Glomerular visceral epithelial cell (primary cell): Measurements from ENCODE around the gene MOGAT1.
"Not testable (repeated sequence)": the region's sequence is repeated elsewhere in the genome, so short reads cannot be mapped to it uniquely, and the experiment has no call there.

Experiments
- DNase-seq: peaks from one replicate; pipeline ENCODE4 v3.0.0-alpha.2; 2016; ENCODE audit errors: extremely low spot score

MOGAT1 gene

DNA sequence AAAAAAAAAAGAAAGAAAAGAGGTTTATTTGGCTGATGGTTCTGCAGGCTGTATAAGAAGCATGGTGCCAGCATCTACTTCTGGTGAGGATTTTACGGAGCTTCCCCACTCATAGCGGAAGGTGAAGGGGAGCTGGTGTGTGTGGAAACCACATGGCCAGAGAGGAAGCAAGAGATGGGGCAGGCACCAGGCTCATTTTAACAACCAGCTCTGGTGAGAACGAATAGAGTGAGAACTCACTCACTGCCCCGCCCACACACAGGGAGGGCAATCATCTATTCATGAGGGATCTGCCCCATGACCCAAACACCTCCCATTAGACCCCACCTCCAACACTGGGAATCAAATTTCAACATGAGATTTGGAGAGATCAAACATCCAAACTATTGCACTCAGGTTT, 68.5 kb downstream of the MOGAT1 start:
- DNase-seq = no peak

DNA sequence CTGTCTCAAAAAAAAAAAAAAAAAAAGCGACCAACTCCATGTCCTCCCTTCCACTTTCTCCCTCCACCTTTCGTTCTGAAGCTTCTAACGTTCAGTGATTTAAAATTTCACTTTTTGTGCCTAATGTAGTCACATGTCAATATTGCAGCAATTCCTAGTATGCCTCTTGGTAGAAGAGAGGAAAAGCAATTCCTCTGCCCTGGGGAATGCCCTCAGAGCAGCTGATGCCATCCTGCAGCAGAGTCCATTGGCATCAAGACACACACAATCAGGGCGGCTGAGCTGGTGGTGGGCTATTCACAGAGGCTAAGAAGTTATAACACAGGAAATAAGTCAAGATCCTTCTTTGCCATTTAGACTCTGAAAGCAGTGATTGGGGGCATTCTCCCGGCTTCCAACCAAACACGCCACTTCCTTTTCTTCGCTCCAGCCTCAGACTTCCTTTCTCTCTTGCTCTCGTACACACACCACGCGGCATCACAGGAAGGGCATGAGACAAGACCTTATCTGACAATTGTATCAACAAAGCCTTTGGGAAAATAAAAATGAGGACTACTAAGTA, 71.9 kb downstream of the MOGAT1 start:
- DNase-seq = no peak

DNA sequence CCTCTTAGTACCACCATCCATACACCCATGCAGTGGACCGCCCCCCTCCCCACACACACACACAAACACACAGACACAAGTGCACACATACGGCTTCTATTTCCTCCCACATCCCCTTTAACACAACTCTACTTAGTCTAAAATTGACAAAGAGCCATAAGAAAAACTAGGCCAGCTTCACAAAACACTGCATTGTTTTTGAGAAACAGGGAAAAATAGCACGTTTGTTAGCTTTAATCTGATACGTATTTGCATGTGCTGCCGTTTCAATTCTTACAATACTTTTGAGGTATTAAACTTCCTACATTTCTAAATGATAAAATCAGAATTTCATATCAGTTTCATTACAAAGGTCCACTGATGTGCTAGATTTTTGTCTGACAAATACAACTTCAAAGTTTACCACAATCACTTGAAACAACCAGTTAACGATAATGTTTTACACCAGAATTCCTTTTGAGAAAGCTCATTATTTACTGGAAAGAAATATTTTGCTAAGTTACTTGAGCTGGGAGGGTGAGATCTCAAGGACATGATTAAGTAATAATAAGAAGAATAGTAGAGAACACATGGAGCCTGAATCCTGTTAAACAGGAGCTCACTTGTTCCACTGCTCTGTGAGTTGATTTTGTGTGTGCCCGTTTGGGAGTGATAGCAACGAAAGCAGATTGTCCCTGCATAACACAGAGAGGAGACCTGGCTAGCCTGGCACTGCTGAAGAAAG, 74.5 kb downstream of the MOGAT1 start:
- DNase-seq = no peak

DNA sequence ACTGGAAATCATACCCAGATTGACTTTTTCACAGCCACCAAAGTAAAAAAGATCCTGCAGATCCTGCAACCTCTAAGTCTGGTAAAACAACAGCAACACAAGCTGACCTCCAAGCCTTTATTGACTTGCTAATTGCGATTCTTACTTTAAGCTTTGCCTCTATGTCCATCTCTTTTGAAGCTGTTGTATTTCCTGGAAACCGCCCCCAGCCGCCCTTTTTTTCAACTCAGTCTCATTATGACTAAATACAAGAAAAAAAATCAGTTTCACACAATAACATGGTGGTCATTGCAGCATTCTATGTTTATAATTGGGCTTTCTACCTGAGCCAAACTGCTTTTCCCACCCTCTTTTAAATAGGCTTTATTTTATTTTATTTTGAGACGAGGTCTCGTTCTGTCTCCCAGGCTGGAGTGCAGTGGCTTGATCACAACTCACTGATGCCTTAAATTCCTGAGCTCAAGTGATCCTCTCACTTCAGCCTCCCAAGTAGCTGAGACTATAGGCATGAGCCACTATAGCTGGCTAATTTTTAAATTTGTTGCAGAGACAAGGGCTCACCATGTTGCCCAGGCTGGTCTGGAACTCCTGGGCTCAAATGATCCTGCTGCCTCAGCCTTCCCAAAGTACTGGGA, 76.2 kb downstream of the MOGAT1 start:
- DNase-seq = no peak

DNA sequence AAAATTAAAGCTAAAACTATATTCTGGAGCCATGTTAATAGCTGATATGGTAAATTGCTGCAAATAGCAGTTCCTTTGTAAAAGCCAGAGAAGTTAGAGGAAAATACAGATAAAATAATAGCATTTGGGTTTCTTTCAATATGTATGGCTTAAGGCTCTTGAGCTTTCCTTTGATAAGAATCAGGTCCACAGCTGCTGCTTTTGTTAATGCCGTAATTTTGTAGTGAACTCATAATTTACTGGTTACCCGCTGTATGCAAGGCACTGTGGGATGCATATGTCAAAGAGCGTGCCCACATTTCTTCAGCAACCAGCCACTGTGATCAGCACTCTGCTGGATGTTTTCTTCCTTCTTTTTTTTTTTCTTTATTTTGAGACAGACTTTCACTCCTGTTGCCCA, 79.1 kb downstream of the MOGAT1 start:
- DNase-seq = no peak

DNA sequence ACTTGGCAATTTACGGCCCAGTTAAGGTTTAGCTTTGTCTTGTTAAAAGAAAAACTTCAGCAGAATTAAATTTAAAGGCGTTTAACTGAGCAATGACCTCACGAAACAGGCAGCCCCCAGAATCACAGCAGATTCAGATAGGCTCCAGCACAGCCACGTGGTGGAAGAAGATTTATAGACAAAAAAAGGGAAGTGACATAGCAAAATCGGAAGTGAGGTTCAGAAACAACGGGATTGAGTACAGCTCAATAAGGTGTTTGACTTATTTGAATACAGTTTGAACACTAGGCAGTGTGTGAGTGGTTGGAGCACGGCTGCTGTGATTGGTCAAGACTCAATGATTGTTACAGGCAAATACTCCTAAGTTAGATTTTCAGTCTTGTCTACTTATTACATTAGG, 79.8 kb downstream of the MOGAT1 start:
- no peak for DNase-seq

DNA sequence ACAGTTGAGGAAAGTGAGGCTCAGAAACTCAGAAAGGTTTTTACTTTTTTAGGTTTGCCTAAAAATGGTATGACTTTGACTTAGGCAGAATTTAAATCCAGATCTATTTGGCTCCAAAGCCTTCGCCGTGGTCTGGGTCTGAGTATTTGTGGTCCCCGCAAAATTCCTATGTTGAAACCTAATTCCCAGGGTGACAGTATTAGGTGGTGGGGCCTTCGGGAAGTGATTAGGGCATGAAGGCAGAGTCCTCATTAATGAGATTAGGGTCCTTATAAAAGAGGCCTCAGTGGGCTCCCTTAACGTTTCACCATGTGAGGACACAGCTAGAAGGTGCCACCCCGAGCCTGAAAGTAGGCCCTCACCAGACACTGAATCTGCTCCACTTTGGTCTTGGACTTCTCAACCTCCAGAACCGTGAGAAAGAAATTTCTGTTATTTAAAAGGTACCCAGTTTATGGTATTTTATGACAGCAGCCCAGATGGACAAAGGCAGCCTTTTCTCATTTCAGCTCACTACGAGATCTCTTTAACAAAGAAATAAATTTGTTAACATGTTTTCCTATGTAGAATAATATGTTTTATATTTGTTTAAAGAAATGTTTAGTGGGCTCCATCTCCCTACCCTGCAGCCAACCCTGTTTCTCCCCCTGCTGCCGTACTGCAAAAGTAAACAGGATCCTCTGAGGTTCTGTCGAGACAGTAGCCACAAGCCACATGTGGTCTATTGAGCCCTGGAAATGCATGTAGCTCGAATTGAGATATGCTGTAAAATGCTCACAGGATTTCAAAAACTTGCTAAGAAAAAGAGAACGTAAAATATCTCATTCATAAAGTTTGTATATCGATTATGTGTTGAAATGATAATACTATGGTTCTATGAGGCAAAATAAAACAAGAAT, 80.6 kb downstream of the MOGAT1 start:
- DNase-seq = no peak

DNA sequence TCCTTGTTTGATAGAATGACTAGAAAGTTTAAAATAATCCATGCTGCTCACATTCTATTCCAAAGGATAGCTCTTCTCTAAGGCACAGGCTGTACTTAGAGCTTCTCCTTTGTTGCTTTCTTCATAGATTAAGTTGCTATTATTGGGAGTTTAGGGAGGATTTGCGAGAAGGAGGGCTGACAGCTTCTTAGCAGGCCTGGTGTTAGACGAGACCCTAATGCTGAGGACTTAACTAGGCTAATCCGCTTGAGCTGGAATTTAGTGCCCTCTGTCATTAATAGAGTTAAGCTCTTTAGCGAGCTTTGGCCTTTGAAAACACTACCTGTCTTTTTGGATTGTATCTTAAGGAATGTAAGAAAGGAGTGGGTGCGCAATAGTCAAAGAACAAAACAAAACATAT, 81.3 kb downstream of the MOGAT1 start:
- DNase-seq = no peak

DNA sequence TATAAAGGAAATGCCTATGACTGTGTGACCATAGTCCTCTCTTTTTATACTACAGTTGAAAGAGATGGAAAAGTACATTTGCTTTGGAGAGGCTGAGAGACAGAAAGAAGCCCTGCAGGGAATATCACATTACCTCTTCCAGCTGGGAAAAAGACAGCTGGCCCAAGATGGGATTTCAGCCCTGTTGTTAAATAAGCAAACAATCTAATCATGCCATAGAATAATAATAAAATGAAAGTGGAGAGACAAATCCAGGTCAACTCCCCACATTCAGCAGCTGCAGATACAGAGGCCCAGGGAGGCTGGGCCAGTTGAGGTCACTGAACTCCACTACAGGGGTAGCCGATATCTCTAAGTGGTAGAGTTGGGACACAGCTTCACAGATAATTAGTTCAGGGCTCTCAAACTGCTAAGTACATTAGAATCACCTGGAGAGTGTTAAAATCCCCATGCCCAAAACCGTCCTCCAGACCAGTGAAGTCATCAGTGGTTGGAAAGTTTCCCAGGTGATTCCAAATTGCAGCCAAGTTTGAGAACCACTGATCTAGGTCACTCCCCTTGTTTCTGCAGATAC, 81.9 kb downstream of the MOGAT1 start:
- DNase-seq = no peak

DNA sequence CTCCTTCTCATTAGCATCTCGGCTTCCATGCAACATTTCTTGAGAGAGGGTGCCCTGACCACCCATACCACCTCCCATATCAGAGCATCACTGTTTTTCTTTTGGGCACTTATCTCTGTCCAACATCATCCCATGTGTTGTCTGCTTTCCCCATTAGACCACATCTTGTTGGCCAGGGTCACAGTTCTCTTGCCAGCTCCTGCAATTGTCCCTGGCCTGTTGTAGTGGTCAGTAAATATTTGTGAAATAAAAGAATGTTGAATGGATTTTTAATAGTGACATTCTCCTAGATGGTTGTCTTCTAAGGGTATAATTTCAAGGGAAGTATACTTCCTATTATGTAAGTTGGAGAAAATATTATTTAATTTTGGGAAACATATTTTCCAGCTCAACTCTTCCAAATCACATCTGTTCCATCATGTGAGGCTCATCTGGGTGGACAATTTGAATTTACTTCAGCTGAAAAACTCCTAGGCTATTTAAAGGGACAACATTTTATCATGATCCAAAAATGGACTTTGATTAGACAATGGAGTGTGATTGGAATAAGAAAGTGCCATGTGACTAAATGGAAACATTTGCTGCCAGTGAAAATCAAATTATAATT, 83.0 kb downstream of the MOGAT1 start:
- DNase-seq = no peak

DNA sequence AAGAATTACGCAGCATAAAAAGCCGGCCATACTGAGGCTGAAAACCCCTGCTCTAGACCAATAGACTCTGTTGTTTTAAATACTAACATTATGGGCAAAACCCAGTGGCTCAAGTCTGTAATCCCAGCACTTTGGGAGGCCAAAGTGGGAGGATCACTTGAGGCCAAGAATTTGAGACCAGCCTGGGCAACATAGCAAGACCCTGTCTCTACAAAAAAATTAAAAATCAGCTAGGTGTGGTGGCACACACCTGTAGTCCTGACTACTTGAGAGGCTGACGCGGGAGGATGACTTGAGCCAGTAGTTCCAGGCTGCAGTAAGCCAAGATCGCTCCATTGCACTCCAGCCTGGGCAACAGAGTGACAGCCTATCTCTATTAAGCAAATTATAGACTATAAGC, 84.1 kb downstream of the MOGAT1 start:
- DNase-seq = not testable (repeated sequence)

DNA sequence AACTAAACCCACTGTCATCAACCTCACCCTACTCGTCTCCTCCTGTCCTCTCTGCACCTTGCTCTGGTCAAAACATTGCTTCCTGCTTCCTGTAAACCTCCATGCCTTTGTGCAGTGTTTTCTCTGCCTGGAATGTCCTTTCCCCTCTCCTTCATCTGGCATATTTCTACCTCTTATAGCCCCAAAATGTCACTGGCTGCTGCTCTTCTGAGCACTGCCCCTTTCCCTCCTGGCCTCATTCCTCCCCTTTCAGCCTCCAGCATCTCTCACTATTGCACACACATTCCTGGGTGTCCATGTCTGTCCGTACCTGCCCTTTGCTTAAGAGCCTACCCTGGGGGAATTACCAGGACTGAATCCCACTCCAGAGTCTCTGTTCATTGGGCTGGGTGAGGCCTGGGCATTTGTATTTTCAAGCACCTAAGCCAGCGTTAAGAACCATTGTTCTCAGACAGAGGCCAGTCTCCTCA, 84.9 kb downstream of the MOGAT1 start:
- no peak for DNase-seq

DNA sequence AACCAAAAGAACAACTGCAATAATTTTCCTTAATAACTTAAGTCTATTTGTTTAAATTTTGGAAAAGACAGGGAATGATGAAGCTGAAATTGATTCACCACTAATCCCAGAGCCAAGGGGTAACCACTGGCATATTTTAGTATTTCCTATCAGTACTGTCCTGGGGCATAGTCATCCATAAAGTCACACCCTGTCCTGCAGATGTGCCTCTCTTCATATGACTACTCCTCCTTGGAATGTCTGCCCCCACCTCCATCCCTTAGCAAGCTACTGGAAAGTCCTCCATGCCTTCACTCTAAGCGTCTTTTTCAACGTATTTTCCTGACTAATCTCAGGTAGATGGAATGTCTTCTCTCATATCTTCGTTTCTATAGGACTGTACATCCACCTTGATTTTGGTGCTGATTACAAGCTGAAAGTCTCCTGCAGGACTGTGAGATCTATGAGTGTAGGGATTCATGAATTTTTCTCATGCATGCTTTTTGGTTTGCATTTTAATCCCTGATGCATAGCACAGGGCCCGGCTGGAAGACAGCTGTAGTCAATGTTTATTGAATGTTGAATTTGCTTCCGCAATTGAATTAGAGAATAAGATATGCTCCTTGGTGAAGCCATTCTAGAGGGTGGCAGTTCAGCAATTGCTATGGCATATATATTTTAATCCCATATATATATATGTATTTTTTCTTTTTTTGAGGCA, 85.6 kb downstream of the MOGAT1 start:
- DNase-seq = peak; percentile 78
